ENCODE measurements around the gene C1R.

Gene C1R

DNA sequence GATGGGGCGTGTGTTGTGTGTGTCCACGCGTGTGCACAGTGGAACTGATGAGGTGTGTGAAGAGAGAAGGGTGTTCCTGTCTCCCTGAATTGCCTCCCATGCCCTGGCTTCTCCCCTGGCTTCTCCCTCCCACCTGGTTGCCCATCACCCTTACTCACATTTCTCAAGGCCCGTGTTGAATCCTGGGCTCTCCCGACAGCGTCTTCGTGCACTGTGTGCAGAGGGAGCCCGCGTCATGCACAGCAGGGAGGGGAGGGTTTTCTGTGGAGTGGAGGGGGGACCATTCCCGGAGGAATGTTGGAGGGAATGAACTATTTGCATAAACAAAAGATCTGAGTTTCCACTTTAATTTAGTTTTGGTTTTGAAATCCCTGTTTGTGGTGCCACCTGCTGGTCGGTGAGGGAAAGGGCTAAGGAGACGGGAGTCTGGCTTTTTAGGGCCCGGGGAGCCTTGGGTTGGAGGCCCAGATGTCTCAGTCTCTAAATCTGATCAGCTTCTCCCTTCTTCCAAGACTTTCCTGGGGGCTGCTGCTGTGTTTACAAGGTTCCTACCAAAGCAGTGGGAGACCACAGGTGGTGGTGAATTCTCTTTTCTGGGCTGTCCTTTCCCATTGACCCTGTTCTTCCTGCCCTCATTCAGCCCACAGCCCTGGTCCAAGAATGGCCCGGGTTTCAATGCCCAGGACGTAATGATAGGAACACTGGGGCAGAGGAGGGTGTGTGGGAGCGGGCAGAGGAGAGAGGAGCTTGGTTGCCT is at the start of gene C1R:
C1R (minus strand) TSS at position 217 of the 757 bp plus-strand sequence; CDS start at position 160, 57 bp downstream.
- DNase-seq = peak; percentile 42 to 52

- no peak for DNase-seq
Observed at GRCh38 chr12:7141351-7142005, 49.2 kb upstream of the C1R start.

DNA sequence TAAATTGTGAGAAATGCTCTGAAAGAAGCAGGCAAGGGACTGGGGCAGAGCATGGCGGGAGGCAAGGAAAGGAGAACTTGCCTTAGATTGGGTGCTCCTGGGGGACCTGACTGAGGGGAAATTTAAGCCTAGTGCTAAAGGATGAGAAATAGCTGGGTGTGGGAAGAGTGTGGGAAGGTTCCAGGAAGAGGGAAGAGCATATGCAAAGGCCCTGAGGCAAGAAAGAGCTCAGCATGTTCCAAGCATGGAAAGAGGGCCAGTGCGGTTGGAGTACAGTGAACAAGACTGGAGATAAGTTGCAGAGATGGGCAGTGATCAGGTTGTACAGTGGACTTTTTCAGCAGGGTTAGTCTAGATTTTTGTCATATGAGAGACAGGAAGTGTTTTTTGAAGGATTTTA is 47.0 kb upstream of the C1R start:
- DNase-seq = no peak

DNA sequence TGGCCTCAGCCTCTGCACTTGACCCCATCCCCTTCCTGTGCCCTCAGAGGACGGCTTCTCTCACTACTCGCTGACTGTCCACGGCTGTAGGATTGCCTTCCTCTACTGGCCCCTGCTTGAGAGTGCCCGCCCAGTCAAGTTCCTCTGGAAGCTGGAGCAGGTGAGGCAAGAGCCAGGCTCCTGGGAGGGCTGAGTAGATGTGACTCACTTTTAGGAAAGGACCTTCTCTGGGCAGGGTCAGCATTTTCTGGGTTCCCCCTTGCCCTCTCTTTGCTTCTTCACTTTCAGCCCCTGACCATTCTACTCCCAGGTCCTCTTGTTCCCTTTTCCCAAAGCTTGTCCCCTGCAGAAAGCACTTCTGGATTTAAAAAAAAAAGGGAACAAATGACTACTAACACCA is 45.7 kb upstream of the C1R start:
- no peak for DNase-seq

DNA sequence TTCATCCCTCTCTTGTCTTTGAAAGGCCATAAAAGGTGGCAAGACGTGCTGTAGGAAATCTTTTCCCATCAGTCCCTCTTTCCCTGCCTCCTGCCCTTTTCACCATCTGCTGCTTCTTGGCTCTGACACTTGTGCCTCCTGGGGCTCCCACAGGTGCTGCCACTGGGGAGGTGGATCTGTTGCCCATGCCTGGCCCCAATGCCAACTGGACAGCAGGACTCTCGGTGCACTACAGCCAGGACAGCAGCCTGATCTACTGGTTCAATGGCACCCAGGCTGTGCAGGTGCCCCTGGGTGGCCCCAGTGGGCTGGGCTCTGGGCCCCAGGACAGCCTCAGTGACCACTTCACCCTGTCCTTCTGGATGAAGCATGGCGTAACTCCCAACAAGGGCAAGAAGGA is 44.4 kb upstream of the C1R start:
- DNase-seq = no peak

GRCh38 chr12:7136071-7136470 is 43.8 kb upstream of the C1R start:
- no peak for DNase-seq

DNA sequence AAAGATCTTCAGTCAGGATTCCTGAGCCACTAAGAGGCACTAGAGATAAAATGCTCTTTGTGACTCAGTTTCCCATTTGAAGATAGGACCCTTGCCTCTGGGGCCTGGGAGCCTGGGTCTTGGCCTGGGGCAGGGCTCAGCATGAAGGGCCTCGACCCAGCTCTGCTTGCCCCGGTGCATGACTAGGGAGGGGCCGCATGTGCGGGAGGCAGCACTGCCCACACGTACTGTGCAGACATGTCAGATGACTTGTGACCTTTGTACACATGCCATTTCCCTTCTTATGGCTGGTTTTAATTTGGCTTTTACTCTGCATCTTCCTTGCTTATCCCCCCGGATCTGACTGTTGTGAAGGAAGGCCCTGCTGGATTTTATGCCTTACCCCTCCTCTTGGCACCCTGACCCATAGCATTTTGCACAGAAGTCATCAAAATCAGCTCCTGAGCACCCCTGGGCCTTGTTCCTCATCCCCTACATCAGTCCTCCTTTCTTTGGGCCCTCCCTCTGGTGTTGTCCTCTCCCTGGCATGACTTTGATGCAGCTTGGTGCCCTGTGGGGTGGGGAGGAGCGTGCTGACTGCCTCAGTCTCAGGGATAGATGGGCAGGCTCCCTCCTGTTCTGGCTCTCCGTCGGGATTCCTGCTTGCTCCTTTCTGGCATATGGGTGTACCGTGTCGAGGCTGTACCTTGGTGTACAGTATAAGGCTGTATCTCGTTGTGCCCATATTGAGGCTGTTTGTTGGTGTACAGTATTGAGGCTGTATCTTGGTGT is 42.3 kb upstream of the C1R start:
- DNase-seq = no peak

DNA sequence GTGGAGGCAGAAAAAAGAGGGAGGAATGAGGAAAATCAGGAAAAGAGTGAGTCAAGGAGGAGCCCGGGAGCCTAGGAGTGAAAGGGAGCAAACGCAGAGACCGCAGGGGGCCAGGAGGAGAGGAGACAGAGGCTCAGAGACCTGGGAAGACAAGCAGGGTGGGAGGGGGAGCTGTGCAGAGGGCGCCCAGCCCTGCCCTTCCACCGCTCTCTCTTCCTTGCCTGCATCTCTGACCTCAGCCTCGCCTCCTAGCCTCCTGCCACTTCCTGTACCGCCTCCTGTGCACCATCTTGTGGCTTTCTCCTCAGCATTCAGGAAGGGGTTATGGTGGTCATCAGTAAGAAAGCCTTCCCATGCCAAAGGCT is 39.2 kb upstream of the C1R start:
- DNase-seq = peak; percentile 27 to 58

DNA sequence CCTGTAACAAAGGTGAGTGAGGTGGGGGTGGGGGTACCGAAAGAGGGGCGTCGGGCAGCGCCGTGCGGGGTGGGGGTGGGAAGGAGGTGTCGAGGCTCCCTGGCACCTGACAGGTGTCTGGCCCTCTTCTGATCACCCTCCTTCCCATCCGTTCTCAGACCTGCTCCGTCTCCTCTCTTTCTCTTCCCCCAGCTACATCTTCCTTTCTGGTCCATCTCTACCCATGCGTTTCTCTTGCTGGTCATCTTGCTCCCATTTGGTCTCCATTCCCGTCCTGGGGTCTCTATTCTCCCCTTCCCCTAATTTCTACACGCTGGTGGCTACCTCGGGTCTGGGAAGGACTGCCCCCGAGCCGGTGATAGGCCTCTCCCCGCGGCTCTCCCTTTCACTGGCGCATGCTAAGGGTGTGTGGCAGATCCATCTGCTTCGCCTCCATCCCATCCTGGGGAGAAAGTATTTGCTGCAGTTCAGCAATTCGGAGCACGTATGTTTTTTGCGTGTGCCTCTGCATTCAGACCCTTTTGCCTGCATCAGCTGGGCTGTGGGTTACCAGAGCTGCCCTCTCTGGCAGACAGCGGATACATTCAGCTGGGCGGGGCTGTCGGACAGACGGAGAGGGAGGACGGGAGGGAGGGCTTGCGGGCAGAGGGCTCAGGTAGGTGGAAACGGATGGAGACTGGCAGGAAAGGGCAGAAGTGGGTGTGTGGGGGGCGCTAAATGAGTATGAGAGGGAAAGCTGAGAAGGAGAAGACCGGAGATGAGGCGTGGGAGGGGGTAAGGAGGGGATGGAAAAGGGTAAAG is 38.7 kb upstream of the C1R start:
- peak; percentile 13 to 25 for DNase-seq

GRCh38 chr12:7129872-7130691 is 37.8 kb upstream of the C1R start, which contains the start of gene CLSTN3:
Gene CLSTN3, plus strand, starts transcription at chr12:7130371. Its CDS starts 278 bp downstream, at chr12:7130649.
- DNase-seq = peak; percentile 46 to 47

- no peak for DNase-seq
Observed at GRCh38 chr12:7129287-7129871, 37.1 kb upstream of the C1R start.

- DNase-seq = no peak
Observed at GRCh38 chr12:7128681-7129286, 36.5 kb upstream of the C1R start, which contains the start of gene RBP5. Gene RBP5, minus strand, starts transcription at chr12:7128889. Its CDS starts 114 bp downstream, at chr12:7128775.

DNA sequence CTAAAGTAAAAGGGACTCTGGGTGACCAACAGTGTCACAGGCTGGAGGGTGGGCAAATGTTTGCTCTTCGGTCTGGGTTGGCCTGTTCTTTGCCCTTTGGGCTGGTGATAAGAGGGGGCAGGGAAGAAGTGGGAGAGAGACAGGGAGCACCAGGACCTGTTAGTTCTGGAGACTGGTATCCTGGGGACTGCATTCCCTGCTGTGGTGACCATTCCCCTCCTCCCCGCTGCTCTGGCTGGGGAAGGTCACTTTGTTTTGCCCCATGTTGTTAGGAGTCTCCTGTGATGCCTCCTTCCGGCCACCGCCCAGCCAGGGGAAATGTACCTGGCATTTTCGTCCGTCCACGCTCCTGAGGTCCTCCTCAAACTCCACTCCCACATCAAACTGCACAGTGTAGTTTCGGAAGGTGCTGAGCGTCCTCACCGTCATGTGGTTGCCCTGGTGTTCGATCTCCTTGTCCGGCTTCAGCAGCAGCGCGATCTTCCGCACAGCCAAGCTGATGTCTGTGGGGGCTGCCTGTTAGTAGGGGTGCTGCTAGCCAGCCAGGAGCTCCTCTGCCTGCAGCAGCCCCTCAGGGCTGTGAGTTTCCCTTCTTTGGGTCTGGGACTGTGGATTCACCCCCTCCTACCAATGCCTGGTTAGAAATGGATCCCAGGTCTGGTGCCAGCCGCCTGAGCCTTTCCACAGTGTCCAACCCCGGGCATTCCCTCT is 35.8 kb upstream of the C1R start:
- no peak for DNase-seq

- no peak for DNase-seq
Observed at GRCh38 chr12:7125632-7126227, 33.5 kb upstream of the C1R start.

DNA sequence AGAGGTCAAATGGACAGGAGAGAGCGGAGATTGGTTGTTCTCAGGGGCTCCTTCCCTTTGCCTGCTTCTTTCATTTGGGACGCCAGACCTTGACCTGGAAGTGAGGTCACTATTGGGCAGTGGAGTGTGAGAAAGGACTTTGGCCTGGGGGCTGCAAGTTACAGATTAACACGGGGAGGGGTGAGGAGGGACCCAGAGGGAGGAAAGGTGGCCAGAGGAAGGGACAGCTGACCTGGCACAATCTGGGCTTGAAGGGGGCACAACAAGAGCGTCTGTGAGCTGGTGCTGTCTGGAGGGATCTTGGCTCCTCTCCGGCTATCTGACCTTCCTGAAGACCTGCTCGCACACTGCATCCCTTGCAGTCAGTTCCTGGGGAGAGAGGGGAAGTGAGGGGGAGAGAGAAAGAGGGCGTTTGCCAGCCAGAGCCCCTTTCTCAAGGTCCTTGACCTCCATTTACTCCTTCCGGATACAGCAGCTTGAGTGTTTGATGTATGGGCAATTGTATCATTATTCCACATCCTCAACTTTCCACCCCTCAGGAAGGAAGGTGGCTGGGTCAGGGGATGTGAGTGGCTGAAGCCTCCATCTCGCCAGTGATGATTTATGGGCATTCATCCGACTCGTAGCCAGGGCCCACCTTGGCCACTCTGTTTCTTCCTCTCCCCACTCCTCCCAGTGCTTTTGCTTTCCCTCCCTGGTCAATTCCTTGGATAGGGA is 31.7 kb upstream of the C1R start:
- DNase-seq = no peak

DNA sequence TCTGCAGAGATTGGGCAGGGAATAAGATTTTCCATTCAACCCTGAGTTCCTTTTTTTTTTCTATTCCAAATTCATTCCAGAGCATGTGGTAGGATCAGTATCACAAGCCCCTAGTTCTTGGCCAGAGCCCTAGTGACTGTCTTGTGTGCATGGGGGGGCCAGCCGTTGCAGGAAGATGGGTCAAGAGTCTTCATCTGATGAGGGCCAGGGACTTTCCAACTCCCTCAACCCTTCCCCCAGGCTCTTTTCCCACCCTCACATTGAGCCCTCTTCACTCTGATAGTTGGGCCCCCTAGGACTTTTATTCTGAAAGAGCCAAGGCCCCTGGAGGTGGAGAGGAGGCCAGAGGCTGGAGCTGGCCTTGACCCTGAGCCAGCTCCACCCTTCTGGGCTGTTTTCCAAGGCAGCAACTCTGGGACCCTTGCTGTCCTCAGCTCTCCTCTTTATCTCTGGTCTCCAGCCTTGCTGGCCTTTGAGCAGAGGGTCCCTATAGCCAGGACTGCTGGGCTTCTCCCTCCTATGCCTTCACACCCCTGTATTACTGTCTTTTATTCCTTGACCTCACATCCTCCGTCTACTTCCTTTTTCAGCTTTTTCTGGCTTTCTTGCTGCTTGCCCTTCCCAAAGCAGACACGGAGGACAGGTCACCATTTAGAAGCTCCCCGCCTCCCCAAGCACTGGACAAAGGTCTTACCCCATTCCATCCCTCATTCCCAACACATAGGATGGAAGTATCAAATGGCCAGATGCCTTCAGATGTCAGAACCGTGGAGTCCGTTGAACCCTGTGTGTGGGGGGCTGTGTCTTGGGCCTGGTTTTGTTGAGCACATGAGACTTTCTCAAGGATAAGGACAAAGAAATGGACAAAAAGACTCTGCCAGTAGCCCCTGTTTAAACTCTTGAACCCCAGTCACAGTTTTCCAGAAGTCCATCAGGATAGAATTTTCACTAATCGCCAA is 30.8 kb upstream of the C1R start:
- no peak for DNase-seq

DNA sequence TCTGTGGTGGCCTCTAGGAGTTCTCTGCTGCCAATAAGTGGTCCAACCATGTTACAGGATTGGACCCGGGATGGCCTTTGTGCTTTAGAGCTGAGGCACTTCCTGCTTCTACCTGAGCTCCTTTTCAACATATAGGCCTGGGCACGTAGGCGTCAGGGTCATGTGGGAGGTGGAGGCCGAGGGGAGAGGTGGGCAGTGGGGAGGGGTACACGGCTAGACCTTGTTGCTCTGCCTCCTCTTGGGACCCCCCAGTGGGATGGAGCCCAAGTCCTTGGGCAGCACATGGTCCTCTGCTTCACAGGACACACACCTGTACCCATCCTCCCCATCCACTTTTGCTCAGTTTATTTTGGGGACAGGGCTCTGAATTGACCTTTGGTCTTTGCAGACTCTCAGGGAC is 29.1 kb upstream of the C1R start:
- no peak for DNase-seq

DNA sequence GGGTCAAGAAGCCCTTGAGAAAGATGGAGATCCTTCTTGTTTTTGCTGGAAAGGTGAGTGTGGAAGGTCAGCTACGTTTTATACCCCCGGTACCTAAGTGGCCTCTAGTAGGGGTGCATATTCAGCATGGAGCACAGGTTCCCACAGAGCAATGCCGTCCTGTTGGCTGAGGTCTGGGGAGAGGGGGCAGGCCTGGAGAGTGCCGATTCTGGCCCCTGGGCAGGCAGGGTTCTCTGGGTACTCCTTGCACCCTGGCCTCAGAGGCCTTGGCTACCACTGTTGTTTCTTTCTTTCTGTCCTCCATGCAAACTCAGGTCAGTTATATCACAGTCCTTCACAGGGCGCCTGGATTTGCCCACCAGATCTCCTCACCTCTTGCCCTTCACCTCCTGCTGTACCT is 27.9 kb upstream of the C1R start:
- DNase-seq = no peak

Data from AML-193 (cell line).